Type B pancreatic cell (in vitro differentiated cells): ENCODE data around the gene DLL4. TPM values are rescaled to one million over a fixed set of nuclear protein-coding genes. Genes with fewer than 3 reads are reported as not detected.
A peak's percentile ranks its signal among the peaks of the same experiment; 100 is the strongest.

Source experiments
- DNase-seq: peaks from one replicate; pipeline ENCODE4 v3.0.0; 2021; ENCODE audit warnings: mixed read lengths; ENCODE audit not compliant: unreplicated experiment; ENCODE audit errors: extremely low spot score
- H3K27ac Mint-ChIP-seq: 2 replicates; pipeline ENCODE4 v1.8.0; 2021; ENCODE audit warnings: mild to moderate bottlenecking, mixed read lengths
- H3K27me3 Mint-ChIP-seq: 2 replicates; pipeline ENCODE4 v1.8.0; 2021; ENCODE audit warnings: mixed read lengths
- H3K36me3 Mint-ChIP-seq: 2 replicates; pipeline ENCODE4 v1.8.0; 2021; ENCODE audit warnings: mixed read lengths
- H3K4me1 Mint-ChIP-seq: one replicate; pipeline ENCODE4 v1.8.0; 2021; ENCODE audit warnings: mixed read lengths; ENCODE audit not compliant: unreplicated experiment
- H3K4me3 Mint-ChIP-seq: 2 replicates; pipeline ENCODE4 v1.8.0; 2021; ENCODE audit warnings: mild to moderate bottlenecking, mixed read lengths
- H3K9me3 Mint-ChIP-seq: 2 replicates; pipeline ENCODE4 v1.8.0; 2021; ENCODE audit warnings: mixed read lengths
- CTCF ChIP-seq: fragments of 200-600 bp; sonication (generic); conservative IDR thresholded peaks from 2 replicates; pipeline ENCODE4 v1.5.0; 2021; ENCODE audit warnings: antibody characterized with exemption, mild to moderate bottlenecking
- total RNA-seq: library from RNA; stranded (reverse); gene quantifications from 2 replicates; pipeline ENCODE4 v1.2.1, GENCODE V29; 2021; ENCODE audit warnings: low replicate concordance

Gene DLL4
- total RNA-seq, 1 donor from 2014 or later = 2.9 TPM

DNA sequence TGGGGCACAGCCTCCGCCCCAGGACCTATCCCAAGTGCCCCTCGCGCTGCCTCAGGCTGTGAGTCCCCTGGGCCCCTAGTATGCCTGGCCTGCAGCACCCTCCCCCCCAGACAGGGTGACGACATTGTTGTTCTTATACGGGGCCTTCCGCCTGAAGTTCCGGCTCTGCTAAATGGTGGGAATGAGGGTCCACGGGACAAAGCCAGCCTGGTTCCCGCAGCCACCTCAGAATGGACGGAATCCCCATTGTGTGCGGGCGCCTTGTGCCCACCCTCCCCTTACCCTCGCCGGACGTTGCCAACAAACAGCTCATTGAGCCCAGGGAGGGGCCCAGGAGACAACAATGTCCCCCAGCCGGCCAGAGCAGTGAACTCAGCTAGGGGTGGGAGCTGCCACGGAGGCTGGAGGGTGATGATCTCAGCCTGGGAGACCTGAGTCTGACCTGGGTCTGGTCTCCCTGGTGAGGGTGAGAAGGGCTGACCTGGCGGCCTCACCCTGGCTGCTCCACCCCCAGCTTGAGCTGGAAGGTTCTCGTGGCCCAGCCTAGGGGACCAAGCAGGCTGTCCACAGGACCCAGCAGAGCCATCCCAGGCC lies 10.2 kb upstream of the DLL4 start:
- no peaks in the 10 kb centered on the region for H3K36me3 Mint-ChIP-seq
- no peaks in the 10 kb centered on the region for H3K4me1 Mint-ChIP-seq
- H3K27me3 Mint-ChIP-seq = peaks cover 36% of the 10 kb centered on the region
- H3K9me3 Mint-ChIP-seq = no peaks in the 10 kb centered on the region
- no peak overlapping the region for H3K27ac Mint-ChIP-seq
- no peak overlapping the region for H3K4me3 Mint-ChIP-seq
- no peak for TF ChIP-seq CTCF
- DNase-seq = no peak

DNA sequence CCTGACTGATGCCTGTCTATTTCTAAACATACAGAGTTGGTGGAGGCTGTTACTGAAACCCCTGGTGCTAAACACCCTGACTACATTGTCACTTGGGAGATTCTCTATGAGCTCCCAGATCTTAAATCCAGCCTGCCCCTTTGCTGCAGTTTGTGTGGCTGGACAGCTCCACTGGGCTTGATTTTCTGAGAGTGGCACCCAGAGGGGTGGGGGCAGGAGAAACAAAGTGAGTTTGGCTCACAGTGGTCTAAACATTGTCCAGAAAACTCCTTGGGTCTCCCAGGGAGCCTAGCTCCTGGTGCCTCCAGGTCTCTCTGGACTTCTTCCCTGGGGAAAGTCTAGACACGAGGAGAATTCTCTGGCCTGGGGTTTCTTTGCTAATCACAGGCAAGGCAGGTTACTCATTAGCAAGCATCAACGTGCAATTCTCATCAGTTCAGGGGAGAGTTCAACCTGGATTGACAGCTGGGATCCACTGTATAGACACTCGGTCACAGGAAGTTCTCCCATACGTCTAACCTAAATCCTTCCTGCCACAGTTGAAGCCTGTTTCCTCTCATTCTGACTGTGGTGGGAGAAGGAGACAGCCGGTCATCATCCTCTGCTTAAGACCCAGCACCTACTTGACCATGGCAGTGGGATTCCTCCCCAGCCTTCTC lies 7.1 kb upstream of the DLL4 start:
- H3K36me3 Mint-ChIP-seq = no peaks in the 10 kb centered on the region
- TF ChIP-seq CTCF = no peak
- peaks cover 6% of the 10 kb centered on the region for H3K4me1 Mint-ChIP-seq
- H3K4me3 Mint-ChIP-seq = no peak overlapping the region
- H3K27ac Mint-ChIP-seq = no peak overlapping the region
- DNase-seq = no peak
- no peaks in the 10 kb centered on the region for H3K9me3 Mint-ChIP-seq
- H3K27me3 Mint-ChIP-seq = peaks cover 61% of the 10 kb centered on the region

DNA sequence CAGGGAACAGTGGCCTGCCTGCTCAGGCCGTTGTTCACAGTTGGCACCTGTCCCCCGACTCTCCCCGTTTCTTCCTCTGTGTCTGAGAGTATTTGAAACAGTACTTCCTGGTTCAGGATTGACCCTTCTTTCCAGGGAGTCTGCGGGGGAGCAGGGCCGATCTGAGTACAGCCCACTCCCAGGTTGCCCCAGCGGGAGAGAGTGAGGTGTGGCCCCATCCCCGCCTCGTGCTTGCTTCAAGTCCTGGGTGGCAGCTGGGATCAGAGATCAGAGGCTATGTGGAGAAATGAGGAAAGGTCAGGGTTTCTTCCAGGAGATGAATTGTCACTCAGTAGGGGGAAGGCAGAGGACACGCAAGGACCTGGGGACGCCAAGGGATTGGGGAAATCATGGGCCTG lies 6.5 kb upstream of the DLL4 start:
- Mint-ChIP-seq H3K4me1 (peaks cover 9% of the 10 kb centered on the region), H3K27me3 (peaks cover 64% of the 10 kb centered on the region)

GRCh38 chr15:40923551-40923950 lies 5.6 kb upstream of the DLL4 start:
- Mint-ChIP-seq H3K4me3 (no peak overlapping the region), H3K4me1 (peaks cover 9% of the 10 kb centered on the region), H3K9me3 (no peaks in the 10 kb centered on the region), H3K27ac (no peak overlapping the region), H3K27me3 (peaks cover 72% of the 10 kb centered on the region), H3K36me3 (no peaks in the 10 kb centered on the region)
- TF ChIP-seq CTCF = no peak
- no peak for DNase-seq

More for the DNA sequence above, 6.5 kb upstream of the DLL4 start:
- Mint-ChIP-seq H3K9me3 (no peaks in the 10 kb centered on the region), H3K27ac (no peak overlapping the region), H3K36me3 (no peaks in the 10 kb centered on the region), H3K4me3 (no peak overlapping the region)
- TF ChIP-seq CTCF = no peak
- no peak for DNase-seq

DNA sequence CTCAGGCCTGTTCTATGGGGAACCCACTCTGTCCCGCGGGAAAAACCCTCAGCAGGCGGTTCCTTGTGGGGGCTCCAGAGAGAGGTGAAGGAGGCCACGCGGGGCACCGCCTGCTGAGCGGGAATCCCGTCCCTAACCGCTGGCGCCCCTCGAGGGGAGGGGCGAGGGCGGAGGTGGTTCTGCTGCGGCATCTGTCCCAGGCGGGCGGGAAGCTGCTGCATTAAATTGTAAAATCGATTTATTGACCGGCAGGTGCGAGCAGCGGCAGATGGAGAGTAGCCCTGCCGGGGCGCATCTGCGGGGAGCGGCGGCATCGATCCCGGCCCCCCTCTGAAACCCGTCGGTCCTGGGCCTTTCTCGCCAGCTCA lies 3.7 kb upstream of the DLL4 start:
- Mint-ChIP-seq H3K27me3 (peaks cover 85% of the 10 kb centered on the region), H3K4me1 (peaks cover 14% of the 10 kb centered on the region), H3K9me3 (no peaks in the 10 kb centered on the region), H3K4me3 (peak overlapping the region; percentile 46), H3K27ac (no peak overlapping the region), H3K36me3 (no peaks in the 10 kb centered on the region)
- DNase-seq = peak; percentile 70
- no peak for TF ChIP-seq CTCF
